Mucosa of descending colon (tissue), 3 donors: Measurements from ENCODE around the gene ISG15. TPM values are rescaled to one million over a fixed set of nuclear protein-coding genes. Genes with fewer than 3 reads are reported as not detected.
"Not testable (repeated sequence)": the region's sequence is repeated elsewhere in the genome, so short reads cannot be mapped to it uniquely, and the experiment has no call there.

Source experiments
- ATAC-seq: fragments of 200-7000 bp; cut with Tn5 transposase; one replicate; pipeline ENCODE4 v1.9.1; 2020; ENCODE audit warnings: mild to moderate bottlenecking, moderate library complexity
- DNase-seq, 3 donors: peaks; one replicate each; pipeline ENCODE4 v3.0.0-alpha.2; 2020
- H3K36me3 ChIP-seq: fragments of 200-600 bp; one replicate; pipeline ENCODE4 v1.8.0; 2021; ENCODE audit warnings: low read depth, mild to moderate bottlenecking
- H3K4me1 ChIP-seq: fragments of 200-600 bp; one replicate; pipeline ENCODE4 v1.8.0; 2021; ENCODE audit warnings: low read depth, mild to moderate bottlenecking
- H3K4me3 ChIP-seq: fragments of 200-600 bp; one replicate; pipeline ENCODE4 v1.8.0; 2021; ENCODE audit warnings: mild to moderate bottlenecking
- H3K9me3 ChIP-seq: fragments of 200-600 bp; one replicate; pipeline ENCODE4 v1.8.0; 2021; ENCODE audit warnings: mild to moderate bottlenecking
- CTCF ChIP-seq: fragments of 200-600 bp; IDR thresholded peaks from one replicate; pipeline ENCODE4 v1.8.0; 2022; ENCODE audit warnings: antibody characterized with exemption, mild to moderate bottlenecking
- intact Hi-C, 2 donors: fragments of 100-400 bp; cut with DNase I in 1 of 2; cut with micrococcal nuclease in 1 of 2; formaldehyde crosslinking; loops; one replicate each; pipeline versions ENCODE4 v1.11.0 to v1.11.1; 2022; cut with DNase I, micrococcal nuclease
- total RNA-seq, 3 donors: library from RNA; stranded (reverse); fragmentation: NEBNext Ultra II Directional in 2 of 3; extraction: Animal tissue kit (Norgen Biotek cat#: 25700) in 2 of 3; gene quantifications; one replicate each; pipeline versions ENCODE4 v1.2.1 to v1.2.4, GENCODE V29; 2021 to 2023
- donor health status: DM: no; HTN: no; CAD: no; lungs with moderate emphysema.
- donor health status: DM: no; HTN: no; CAD: no.
- donor health status: DM: no; HTN: yes; CAD: no.

ISG15 gene
- total RNA-seq, 3 donors from 2014 or later: 37.5 to 41.7 (median 38.7) TPM

GRCh38 chr1:1026599-1027413 lies 13.5 kb downstream of the ISG15 start:
- Histone ChIP-seq H3K36me3 (no peaks in the 10 kb centered on the region), H3K4me1 (no peaks in the 10 kb centered on the region), H3K9me3 (no peaks in the 10 kb centered on the region), H3K4me3 (no peak overlapping the region)
- ATAC-seq (no peak), DNase-seq (no peak)
- intact Hi-C loops: no loop called here
- no peak for TF ChIP-seq CTCF

- no peak for TF ChIP-seq CTCF
- Histone ChIP-seq H3K4me1 (peaks cover 5% of the 10 kb centered on the region), H3K36me3 (no peaks in the 10 kb centered on the region), H3K4me3 (no peak overlapping the region), H3K9me3 (no peaks in the 10 kb centered on the region)
- intact Hi-C loops: no loop called here
- DNase-seq (no peak), ATAC-seq (no peak)
Observed at GRCh38 chr1:1027791-1028190, 14.5 kb downstream of the ISG15 start.

GRCh38 chr1:1030867-1031658 lies 17.8 kb downstream of the ISG15 start:
- H3K4me3 ChIP-seq, DNase-seq, ATAC-seq, intact Hi-C loops, H3K36me3 ChIP-seq, H3K9me3 ChIP-seq: not testable (repeated sequence)
- peaks cover 15% of the 10 kb centered on the region for H3K4me1 ChIP-seq

GRCh38 chr1:1031659-1032235 lies 18.4 kb downstream of the ISG15 start:
- no peaks in the 10 kb centered on the region for H3K36me3 ChIP-seq
- ATAC-seq: no peak
- no peak for DNase-seq
- peaks cover 15% of the 10 kb centered on the region for H3K4me1 ChIP-seq
- intact Hi-C loops: no loop called here
- H3K4me3 ChIP-seq: no peak overlapping the region
- H3K9me3 ChIP-seq: no peaks in the 10 kb centered on the region
- TF ChIP-seq CTCF: no peak

- Histone ChIP-seq H3K36me3 (no peaks in the 10 kb centered on the region), H3K4me1 (peaks cover 15% of the 10 kb centered on the region), H3K9me3 (no peaks in the 10 kb centered on the region), H3K4me3 (no peak overlapping the region)
- TF ChIP-seq CTCF: no peak
- DNase-seq: peak in 2 of 3 donors; percentile 46 to 63
- peak; percentile 69 for ATAC-seq
- intact Hi-C loops: no loop called here
Observed at GRCh38 chr1:1032424-1032823, 19.1 kb downstream of the ISG15 start.
